Measurements from ENCODE around the gene ATP6V0E1. TPM values are rescaled to one million over a fixed set of nuclear protein-coding genes. Genes with fewer than 3 reads are reported as not detected.

The ATP6V0E1 gene
- total and polyA plus RNA-seq, 2 experiments from 2014 or later: 75.9 to 250 TPM

- no peak for ATAC-seq
- H3K4me2 ChIP-seq: no peak overlapping the region
- peaks cover 3% of the 10 kb centered on the region; the same call in 1 of the 3 replicates for H3K36me3 Mint-ChIP-seq (ENCODE audit: low read depth)
- no peak overlapping the region for H3K27ac Mint-ChIP-seq
- no peaks in the 10 kb centered on the region for H3K27me3 ChIP-seq (ENCODE audit: insufficient read depth)
- peaks cover 3% of the 10 kb centered on the region; the same call in 2 of the 3 replicates for H3K9me3 Mint-ChIP-seq
- TF ChIP-seq JUNB (IDR thresholded peaks at IDR 0.05; ENCODE audit: unreplicated experiment) (no peak), ZNF114 (CRISPR knock-in tag; IDR thresholded peaks at IDR 0.05) (no peak), EZH2 (IDR thresholded peaks at IDR 0.05; ENCODE audit: low read depth, unreplicated experiment) (no peak), REST (IDR thresholded peaks at IDR 0.05; ENCODE audit: unreplicated experiment) (no peak), STAT1 (IDR thresholded peaks at IDR 0.05; ENCODE audit: unreplicated experiment) (no peak), ETS1 (IDR thresholded peaks at IDR 0.05) (no peak), ZNF331 (CRISPR knock-in tag; IDR thresholded peaks at IDR 0.05; ENCODE audit: low read depth) (no peak), NANOG (IDR thresholded peaks at IDR 0.05; ENCODE audit: borderline replicate concordance) (no peak), CTCF (conservative IDR thresholded peaks at IDR 0.05; ENCODE audit: low read depth in 2 of 2) (no peak), ZNF462 (CRISPR knock-in tag; IDR thresholded peaks at IDR 0.05) (no peak), CREB1 (CRISPR knock-in tag; IDR thresholded peaks at IDR 0.05; ENCODE audit: low read depth) (no peak), POLR2AphosphoS5 (IDR thresholded peaks at IDR 0.05; ENCODE audit: low read depth) (no peak), EZH2phosphoT487 (IDR thresholded peaks at IDR 0.05; ENCODE audit: unreplicated experiment) (no peak)
- H3K27me3 Mint-ChIP-seq (ENCODE audit: insufficient read depth, low read depth, poor library complexity): peaks cover 2% of the 10 kb centered on the region
- no peaks in the 10 kb centered on the region for H3K4me1 Mint-ChIP-seq
- no peaks in the 10 kb centered on the region for H3K79me2 ChIP-seq (replicated peaks; ENCODE audit: insufficient read depth)
- no peak overlapping the region for H2AFZ ChIP-seq
- H3K4me3 ChIP-seq: no peak overlapping the region
- H4K20me1 ChIP-seq (replicated peaks; ENCODE audit: insufficient read depth): no peaks in the 10 kb centered on the region
- no peaks in the 10 kb centered on the region for H3F3A ChIP-seq (replicated peaks; ENCODE audit: low read depth)
- H3K9me2 ChIP-seq (ENCODE audit: insufficient read depth): no peaks in the 10 kb centered on the region
- DNase-seq (ENCODE audit: low spot score): no peak
- no peak overlapping the region for H3K4me3 Mint-ChIP-seq
- H3K4me1 ChIP-seq (ENCODE audit: insufficient read depth): no peaks in the 10 kb centered on the region
- H3K27ac ChIP-seq (ENCODE audit: low read depth): 0 out of 2 replicates have a peak overlapping the region, but pooled peaks have one; percentile 7
- H3K36me3 ChIP-seq (ENCODE audit: insufficient read depth): no peaks in the 10 kb centered on the region
Measured at GRCh38 chr5:173039964-173040363, 56.4 kb downstream of the ATP6V0E1 start.

All from GM23338 (cell line).